Amniotic epithelial cell (primary cell): ENCODE results near the gene XK.

Experiments used
- DNase-seq: peaks from one replicate; pipeline ENCODE4 v3.0.0-alpha.2; 2010; ENCODE audit warnings: low read depth

Gene XK

DNA sequence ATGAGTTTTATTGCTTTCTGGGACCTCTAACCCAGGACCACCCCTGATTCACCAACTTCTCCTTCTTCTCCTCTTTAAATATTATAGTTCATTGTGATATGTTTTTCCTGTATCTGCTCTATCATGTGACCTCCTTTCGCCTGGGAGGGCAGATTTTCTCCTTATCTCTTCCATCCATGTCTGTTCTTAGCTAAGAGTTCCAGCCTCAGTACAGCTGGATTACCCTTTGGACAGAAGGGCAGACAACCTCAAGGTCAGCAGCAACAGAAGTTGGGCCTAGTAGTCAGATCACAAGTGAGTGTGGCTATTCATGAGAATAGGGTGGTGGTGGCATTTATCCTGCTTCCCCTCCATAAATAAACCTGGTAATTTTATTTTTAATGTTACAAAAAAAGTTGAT lies 5.7 kb upstream of the XK start:
- DNase-seq, result no peak

DNA sequence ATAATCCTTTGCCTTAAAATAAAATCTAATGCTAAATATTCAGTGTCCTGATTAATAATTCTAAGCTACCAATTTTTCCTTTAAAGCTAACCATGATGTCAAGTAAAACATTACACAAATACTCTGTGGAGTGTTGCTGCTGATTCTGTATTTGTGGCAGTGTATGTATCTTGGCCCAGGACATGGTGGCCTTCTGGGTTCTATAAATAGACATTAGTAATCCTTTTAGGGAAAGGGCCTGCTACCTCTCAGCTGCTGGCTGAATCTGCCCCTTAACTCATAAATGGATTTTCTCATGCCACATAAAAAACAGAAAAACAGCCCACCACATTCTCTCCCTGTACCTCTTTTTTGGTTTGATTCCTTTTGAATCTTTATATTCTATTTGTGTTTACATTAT lies 1.2 kb upstream of the XK start:
- DNase-seq, result no peak

GRCh38 chrX:37684973-37685372 lies 618 bp upstream of the XK start:
- DNase-seq, result no peak

GRCh38 chrX:37686369-37686995 lies 891 bp downstream of the XK start:
- DNase-seq, result no peak

- DNase-seq, result no peak
These were observed 1.4 kb downstream of the XK start for GRCh38 chrX:37686996-37687395.

DNA sequence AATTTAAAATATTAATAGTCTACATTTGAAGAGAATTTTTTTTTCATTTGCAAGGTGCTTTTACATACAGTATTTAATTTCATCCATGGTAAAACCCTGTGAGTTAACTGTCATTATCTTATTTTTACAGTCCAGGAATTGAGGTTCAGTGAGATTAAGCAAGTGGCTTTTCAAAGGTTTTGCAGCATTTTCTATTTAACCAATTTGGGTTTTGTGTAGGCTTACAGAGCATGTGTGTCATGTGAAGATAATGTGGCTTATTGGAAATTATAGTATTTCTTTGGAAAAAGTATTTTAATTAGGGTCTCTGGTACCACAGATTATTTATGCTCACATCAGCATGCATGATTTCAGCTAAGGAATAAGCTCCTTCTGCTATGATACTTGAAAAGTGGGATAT lies 4.5 kb downstream of the XK start:
- no peak for DNase-seq

DNA sequence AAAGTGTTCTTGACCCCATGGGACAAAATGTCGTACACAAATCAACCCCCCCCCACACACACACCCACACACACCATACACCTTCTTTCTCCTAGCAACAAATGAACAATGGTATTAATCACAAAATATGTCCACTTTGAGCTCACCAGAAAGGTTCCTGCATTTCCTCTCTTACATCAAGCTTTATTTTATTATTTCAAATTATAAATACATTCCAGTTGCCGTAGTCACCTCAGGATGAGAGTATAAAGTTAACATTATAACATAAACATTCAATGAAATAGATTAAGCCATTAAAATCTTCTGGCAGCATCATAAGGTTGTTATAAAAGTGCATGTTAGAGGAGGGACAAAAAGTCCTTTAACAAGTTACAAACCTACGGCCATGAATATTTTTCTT lies 7.3 kb downstream of the XK start:
- no peak for DNase-seq

- no peak for DNase-seq
These were observed 11.7 kb downstream of the XK start for GRCh38 chrX:37697169-37697760.

DNA sequence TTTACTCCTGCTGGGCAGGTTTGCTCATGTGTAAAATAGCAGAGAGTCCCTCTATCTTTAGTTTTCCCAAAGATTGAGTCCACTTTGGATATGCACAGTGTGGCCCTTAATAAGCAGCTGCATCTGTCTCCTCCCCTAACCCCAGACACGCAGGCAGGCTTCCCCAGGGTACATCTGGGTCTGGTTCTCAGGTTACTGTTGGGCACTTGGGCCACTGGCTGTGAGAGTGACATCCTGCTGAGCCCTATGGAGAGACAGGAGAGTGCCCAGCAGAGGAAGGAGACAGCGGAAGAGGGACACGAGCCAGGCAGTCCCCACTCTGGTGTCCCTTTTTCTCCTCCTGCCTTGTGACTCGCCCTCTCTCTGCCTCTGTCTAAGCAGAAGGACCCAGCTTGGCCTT lies 16.0 kb downstream of the XK start:
- DNase-seq, result no peak

GRCh38 chrX:37711991-37712390 lies 26.4 kb downstream of the XK start:
- DNase-seq, result no peak

GRCh38 chrX:37712458-37712857 lies 26.9 kb downstream of the XK start:
- DNase-seq, result peak; percentile 46

- no peak for DNase-seq
These were observed 28.9 kb downstream of the XK start for GRCh38 chrX:37714479-37714878.

GRCh38 chrX:37716602-37717001 lies 31.0 kb downstream of the XK start:
- no peak for DNase-seq

DNA sequence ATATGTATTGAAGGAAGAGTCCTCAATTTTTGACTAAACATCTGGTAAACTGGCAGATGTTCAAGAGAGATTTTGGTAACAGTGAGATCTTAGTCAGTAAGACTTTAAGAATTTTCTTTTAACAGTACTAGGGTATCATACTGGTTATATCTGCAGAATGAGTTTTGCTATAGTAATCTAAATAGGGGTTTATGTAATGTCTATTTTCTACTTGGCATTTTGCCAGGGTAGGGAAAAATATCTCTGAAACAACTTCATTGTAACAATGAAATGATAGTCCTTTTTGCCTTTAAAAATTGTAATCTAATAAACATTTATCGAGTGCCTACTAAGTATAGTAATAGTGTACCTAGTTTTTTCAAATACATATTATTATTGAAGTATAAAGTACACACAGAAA lies 32.1 kb downstream of the XK start:
- no peak for DNase-seq

- no peak for DNase-seq
These were observed 37.0 kb downstream of the XK start for GRCh38 chrX:37722595-37722994.

DNA sequence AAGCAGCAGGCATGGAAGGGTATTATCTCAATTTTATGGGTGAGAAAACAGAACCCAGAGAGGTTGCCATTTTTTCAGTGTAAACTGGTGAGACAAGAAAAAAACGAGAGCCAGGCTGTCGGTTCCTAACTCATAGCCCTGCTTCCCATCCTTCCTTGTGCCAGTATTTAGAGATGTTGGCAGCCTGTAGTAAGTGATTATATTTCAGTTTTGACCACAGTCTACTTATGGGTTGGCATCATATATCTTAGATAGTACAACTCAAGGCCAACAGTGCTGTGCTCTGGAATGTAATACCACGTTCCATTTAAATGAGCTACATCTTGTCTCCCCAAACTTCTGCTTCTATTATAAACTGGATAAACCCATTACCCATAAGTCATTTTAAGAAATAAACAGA lies 40.8 kb downstream of the XK start:
- DNase-seq, result peak; percentile 8

DNA sequence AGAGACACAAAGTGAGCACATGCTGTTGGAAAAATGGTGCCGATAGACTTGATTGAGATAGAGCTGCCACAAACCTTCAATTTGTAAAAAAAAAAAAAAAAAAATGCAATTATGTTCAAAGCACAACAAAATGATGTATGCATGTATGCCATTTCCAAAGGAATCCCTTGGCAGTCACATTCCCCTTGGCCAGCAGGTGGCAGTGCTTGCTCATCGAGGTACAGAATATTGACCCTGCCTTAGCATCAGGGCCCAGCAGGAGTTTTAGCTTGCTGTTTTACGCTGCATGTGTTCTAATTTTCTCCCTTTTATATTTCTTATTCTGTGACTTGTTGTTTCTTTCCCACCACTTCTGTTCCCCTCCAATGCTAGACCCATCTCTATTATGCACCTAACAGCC lies 59.8 kb downstream of the XK start:
- peak; percentile 45 for DNase-seq

DNA sequence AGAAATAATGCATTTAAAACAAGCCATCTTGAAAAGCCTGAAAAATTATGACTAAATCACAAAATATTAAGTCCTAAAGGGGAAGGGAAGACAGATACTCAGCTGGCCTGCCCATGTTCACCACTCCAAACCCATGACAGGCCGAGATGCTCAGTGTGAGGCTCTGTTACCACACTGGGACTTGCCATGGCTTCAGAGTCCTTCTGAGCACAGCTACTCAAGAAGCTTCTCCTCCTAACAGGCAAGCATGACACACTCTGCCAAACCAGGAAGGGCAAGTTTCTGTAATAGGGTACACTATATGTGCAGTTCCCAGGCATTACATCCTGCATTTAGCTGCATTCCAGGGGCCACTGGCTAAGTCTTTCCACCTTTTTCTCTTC lies 60.2 kb downstream of the XK start:
- DNase-seq, result no peak

- DNase-seq, result peak; percentile 33
These were observed 60.8 kb downstream of the XK start for GRCh38 chrX:37746218-37746941.

DNA sequence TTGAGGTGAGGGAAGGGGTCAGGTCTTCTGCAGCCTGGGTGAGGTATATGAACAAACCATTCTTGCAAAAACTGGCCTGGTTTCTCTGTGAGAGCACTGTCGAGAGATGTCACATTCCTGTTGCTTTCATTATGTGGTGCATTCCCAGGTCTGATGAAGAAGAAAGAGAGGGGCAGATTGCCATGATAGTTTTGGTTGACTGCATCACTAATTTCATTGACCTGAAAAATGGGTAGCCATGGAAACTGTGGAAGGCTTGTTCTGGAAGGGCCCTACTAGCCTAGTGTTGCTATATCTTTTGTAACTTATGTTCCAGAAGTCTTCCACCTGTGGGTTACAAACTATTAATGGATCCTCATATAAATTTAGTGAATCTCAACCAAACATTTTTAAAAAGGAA lies 61.4 kb downstream of the XK start:
- DNase-seq, result no peak

DNA sequence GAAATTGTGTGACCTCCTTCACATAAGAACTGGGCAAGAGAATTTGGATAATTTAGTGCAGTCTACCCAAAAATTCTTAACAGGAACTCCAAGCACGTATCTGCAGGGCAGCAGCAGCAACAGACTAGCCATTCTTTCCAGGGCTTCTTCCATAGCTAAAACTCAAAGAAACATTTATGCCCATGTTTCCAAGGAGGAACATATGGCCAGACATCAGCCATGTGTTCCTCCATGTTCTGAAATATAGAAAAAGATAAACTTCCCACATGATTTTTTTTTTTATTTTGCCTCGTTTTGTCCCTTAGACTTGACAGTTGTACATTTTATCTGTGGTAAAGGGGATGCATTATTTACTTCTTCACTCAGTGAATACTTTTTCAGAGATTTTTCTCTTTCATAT lies 66.7 kb downstream of the XK start:
- DNase-seq, result no peak

DNA sequence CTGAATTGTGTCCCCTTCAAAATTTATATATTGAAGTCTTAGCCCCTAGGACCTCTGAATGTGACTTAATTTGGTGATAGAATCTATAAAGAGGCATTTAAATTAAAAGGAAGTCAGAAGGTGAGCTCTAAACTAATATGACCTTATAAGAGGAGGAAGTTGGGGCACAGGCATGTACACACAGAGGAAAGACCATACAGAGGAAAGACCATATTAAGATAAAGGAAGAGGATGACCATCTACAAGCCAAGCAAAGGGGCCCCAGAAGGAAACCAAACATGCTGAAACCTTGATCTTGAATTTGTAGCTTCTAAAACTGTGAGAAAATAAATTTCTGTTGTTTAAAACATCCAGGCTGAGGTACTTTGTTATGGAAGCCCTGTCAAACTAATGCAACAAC lies 67.3 kb downstream of the XK start:
- no peak for DNase-seq

GRCh38 chrX:37753384-37753783 lies 67.8 kb downstream of the XK start:
- DNase-seq, result no peak

GRCh38 chrX:37754516-37754915 lies 68.9 kb downstream of the XK start:
- DNase-seq, result no peak
